ENCODE data around the gene MACF1.

Gene MACF1

DNA sequence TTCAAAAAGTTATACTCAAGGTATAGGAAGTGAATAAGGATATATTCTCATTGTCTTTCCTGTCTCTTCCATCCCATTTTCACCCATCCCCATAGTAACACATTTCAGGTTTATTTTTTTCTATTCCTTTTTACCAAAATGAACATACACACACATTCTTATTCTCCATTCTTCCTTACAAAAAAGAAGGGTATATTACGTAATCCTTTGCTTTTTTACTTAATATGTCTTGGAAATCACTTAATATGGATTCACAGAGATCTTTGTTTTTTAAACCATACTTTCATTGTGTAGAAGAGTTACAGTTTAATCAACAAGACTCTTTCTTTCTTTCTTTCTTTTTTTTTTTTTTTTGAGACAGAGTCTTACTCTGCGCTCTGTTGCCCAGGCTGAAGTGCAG lies 158.8 kb downstream of the MACF1 start:
- no peak for DNase-seq

DNA sequence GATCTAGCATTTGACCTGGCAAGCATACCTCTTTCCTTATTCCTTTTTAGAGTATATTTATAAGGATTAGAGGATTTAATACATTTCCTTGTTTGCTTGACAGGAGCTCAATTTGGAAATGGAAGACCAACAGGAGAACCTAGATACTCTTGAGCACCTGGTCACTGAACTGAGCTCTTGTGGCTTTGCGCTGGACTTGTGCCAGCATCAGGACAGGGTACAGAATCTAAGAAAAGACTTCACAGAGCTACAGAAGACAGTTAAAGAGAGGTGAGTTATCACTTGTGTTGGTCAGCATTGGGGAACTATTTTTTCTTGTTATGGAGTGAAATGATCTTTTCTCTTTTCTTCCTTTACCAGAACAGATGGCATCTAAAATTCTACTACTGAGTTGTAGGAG lies 163.6 kb downstream of the MACF1 start:
- no peak for DNase-seq

DNA sequence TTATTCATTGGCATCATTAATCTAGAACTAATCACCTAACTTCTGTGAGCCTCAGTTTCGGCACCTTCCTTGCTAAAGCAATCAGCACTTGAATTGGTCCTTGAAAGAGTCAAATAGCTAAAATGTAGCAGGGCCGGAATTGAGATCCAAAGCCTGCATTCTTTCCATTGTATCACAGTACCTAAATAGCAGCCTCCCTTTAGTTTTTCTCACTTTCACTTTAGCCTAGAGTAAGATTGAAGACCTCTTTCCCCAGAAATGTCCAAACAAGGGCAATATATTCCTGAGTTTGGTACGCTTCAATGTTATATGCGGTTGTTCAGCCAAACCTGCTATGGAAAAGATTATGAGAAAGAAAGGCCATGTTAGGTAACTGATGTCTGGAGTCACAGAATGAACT lies 165.1 kb downstream of the MACF1 start:
- DNase-seq = no peak

DNA sequence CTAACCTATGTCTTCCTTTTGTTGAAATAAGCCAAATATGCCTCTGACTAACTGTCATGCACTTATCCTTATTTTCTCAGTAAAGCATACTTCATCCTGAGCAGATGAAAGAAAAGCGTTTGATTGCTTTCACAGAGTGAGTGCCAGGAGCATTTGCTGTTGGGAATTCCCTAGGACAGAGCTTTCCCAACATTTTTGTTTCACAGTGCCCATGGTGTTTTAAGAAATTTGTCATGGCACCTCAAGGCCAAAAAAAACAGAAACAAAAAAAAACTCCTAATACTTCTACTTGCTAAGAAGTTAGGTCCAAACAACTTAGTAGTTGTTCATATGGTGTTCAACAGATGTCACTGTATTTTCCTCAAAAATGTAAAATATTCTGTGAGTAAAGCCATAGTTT lies 166.1 kb downstream of the MACF1 start:
- DNase-seq = no peak

DNA sequence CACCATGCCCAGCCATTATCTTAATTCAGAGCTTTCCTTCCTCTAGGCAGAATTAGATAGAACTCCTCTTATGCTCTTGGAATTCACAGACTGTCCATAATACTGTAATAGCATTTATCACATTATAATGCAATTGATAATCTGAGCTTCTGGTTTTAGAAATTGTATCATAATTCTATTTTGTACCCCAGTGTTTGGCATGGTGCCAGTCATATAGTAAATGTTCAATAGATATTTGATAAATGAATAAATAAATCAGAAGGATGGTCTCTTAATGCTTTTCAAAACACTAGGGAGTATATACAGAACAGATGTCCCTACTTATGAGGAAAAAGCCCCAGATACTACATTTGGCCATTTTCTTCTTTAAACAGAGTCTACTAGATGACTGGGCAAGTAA lies 167.6 kb downstream of the MACF1 start:
- no peak for DNase-seq

DNA sequence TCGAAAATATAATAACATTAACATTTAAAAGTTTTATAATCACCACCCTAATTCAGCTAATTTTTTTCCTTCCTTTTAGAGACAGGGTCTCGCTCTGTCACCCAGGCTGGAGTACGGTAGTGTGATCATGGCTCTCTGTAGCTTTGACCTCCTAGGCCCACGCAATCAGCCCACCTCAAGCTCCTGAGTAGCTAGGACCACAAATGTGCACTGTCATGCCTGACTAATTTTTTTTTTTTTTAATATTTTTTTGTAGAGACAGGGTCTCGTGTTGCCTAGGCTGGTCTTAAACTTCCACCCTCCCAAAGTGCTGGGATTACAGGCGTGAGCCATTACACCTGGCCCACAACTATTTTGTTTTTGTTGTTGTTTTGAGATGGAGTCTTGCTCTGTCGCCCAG lies 172.2 kb downstream of the MACF1 start:
- DNase-seq = no peak

DNA sequence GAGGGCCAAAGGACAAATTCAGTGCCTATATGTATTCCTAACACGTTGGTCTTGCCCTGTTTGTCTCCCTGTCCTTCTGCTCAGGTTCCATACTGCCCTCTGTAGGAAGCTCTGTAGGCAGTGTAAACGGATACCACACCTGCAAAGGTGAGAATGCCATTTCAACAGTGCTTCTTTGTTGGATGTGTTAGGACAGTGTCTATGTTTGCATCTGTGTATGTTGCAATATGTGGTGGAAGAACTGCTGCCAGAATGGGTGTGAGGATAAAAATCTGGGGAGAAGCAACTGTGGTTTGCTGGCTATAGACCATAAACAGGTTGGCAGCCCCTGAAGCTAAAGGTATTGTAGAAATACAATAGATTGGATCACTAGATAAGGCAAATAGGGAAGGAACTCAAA lies 173.9 kb downstream of the MACF1 start:
- DNase-seq = no peak

DNA sequence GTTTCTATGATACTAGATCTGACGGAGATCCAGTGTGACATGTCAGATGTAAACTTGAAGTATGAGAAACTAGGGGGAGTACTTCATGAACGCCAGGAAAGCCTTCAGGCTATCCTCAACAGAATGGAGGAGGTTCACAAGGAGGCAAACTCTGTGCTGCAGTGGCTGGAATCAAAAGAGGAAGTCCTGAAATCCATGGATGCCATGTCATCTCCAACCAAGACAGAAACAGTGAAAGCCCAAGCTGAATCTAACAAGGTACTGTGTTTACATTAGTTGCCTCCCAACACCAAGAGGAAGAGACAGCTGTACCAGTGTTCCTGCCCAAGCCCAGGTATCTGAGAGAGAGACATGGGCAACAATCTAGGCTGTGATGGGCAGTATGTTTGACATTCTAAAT lies 174.7 kb downstream of the MACF1 start:
- no peak for DNase-seq

DNA sequence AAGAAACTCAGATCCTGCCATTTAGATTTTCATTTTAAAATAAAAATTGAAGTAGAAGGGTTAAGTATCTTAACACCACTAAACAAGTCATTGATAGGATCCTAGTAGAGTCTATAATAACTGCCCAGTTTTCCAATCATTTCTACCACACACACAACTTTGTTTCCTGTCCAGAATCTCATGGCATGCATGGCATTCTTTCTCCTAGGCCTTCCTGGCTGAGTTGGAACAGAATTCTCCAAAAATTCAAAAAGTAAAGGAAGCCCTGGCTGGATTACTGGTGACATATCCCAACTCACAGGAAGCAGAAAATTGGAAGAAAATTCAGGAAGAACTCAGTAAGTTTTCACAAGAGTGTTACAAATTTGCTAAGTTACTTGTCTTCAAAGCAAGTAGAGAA lies 175.5 kb downstream of the MACF1 start:
- no peak for DNase-seq

DNA sequence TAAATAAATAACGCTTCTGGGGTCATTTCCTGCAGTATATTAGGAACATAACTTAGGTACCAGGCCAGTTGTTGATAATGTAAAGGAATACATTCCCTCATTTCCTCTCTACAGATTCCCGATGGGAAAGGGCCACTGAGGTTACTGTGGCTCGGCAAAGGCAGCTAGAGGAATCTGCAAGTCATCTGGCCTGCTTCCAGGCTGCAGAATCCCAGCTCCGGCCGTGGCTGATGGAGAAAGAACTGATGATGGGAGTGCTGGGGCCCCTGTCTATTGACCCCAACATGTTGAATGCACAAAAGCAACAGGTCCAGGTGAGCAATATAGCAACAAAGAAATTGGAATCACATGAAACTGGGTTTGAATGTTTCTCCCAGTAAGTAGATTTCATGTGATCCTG lies 177.3 kb downstream of the MACF1 start:
- no peak for DNase-seq

DNA sequence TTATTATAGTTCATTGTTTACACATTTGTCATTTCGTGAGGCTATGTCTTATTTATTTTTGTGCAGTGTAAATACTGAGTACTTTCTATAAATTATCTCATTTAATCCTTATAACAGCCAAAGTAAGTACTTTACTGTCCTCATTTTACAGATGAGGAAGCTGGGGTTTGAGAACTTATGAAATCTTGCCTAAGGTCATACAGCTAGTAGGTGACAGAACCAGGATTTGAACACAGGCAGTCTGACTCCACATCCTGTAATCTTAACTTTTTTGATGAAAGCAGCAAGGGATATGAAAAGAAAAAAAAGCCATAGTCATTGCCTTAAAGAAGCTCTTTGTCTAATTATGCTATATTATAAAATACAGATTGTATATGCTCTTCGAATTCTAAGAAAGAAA lies 179.8 kb downstream of the MACF1 start:
- no peak for DNase-seq

DNA sequence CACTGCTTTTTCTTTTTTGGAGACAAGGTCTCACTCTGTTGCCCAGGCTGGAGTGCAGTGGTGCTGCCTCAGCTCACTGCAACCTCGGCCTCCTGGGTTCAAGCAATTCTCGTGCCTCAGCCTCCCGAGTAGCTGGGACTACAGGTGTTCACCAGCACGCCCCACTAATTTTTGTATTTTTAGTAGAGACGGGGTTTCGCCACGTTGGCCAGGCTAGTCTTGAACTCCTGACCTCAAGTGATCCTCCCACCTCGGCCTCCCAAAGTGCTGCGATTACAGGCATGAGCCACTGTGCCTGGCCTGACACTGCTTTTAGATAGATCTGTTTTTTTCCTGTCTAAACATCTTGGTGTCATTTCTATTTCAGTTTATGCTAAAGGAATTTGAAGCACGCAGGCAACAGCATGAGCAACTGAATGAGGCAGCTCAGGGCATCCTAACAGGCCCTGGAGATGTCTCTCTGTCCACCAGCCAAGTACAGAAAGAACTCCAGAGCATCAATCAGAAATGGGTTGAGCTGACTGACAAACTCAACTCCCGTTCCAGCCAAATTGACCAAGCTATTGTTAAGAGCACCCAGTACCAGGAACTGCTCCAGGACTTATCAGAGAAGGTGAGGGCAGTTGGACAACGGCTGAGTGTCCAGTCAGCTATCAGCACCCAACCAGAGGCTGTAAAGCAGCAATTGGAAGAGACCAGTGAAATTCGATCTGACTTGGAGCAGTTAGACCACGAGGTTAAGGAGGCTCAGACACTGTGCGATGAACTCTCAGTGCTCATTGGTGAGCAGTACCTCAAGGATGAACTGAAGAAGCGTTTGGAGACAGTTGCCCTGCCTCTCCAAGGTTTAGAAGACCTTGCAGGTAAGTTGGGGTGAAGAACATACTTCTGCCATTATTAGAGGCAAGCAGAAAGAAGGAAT lies 180.8 kb downstream of the MACF1 start:
- DNase-seq = no peak

DNA sequence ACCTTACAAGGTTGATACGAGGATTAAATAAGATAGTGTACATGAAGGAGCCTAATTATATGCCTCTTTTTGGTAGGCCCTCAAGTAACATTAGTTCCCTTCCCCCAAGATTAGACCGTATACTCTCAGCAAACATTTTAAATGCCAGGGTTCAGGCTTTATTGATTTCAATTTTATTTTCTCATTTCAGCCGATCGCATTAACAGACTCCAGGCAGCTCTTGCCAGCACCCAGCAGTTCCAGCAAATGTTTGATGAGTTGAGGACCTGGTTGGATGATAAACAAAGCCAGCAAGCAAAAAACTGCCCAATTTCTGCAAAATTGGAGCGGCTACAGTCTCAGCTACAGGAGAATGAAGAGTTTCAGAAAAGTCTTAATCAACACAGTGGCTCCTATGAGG lies 182.5 kb downstream of the MACF1 start:
- DNase-seq = no peak

DNA sequence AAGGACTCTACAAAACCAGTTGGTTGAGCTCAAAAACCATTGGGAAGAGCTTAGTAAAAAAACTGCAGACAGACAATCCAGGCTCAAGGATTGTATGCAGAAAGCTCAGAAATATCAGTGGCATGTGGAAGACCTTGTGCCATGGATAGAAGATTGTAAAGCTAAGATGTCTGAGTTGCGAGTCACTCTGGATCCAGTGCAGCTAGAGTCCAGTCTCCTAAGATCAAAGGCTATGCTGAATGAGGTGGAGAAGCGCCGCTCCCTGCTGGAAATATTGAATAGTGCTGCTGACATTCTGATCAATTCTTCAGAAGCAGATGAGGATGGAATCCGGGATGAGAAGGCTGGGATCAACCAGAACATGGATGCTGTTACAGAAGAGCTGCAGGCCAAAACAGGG lies 183.0 kb downstream of the MACF1 start:
- DNase-seq = peak; percentile 63

DNA sequence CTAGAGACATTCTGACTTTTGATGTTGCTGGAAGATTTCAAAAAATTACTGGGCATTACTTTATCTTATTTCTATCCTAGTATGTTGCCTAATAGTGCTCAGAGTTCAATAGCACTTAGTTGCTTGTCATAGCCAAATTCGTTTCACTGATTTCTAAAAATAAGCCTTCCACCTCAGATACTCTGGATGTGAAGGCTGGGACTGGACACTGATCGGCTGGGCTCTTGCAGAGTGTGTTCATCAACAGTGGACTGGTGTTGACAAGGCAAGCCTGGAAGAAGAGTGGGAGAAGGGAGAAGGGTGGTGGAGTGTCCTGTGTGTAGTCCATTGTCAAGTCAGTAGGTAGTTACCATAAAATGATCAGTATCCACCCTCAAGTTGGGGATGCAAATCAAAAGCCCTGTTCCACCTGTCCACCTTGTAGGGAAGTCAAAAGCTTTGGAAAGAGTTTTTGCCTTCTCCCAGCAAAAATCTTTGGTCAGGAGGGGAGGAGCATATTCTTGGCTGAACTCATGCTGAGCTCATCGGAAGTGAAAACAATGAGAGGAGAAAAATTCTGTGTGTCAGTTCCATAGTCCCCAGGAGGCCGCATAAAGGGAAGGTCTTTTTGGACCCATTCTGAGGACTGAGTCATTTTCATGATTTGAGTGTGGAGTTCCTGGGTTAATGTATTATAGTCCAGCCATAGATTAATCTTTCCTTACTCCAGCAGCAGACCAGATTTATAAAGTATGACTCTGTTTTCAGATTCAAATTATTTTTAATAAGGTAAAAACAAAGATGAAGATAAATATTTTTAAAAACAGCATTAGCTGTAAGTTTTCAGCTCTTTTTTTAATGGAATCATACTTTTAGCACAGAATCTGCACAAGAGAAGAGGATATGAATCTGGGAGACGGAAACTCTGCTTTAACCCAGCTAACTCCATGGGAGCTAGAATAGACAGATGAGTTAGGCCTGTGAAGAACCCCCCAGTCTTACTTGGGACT lies 187.5 kb downstream of the MACF1 start:
- peak; percentile 58 for DNase-seq

DNA sequence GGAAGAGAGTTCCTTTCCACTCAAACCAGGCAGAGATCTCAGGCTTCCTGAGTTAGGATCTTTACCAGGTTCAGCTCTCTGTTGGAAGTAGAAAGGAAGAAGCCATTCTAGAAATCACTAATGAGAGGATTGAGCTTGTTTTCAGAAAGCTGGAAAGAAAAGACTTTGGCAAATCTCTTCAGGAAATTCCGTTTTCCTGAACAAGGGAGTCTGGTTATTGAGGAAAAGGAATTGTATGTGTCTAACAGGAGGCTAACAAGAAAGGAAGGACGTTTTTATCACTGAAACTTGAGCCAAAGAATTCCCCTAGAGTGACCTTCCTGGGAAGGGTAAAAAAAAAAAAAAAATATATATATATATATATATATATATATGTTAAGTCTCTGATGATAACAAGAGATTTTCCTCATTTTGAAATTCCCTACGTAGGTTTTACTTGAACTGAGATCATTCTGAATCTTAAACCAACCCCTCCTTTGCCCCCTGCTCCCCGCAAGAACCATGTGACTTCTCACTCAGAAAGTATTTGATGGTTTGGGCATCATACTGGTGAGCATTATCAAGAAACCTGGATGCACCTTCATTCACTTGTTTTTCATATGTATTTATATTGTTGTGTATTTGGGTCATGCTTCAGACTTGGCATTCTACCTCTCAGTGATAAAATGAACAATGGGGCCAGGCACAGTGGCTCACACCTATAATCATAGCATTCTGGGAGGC lies 188.5 kb downstream of the MACF1 start:
- no peak for DNase-seq

DNA sequence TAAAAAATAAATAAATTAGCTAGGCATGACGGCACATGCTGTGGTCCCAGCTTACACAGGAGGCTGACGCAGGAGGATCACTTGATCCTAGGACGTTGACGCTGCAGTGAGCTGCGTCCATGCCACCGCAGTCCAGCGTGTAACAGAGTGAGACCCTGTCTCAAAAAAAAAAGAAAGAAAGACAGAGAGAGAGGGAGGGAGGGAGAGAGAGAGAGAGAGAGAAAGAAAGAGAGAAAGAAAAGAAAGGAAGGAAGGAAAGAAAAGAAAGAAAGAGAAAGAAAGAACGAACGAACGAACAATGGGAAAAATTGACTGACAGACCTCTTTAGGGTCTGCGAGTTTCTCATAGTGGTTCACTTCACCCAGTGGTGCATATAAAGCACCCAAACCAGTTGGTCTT lies 189.2 kb downstream of the MACF1 start:
- DNase-seq = no peak

DNA sequence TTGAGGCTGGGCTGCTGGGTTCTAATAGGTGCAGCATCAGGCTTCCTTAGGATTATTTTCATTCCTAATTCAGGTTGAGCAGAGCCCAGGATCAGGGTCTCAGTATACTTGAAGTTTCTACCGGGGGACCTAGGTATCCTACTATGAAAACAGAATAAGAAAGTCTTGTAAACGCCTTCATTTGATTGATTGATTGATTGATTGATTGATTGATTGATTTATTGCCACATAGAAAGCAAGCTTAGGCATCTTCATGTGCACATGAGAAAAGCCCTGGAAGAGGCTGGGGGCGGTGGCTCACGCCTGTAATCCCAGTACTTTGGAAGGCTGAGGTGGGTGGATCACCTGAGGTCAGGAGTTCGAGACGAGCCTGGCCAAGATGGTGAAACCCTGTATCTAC lies 189.6 kb downstream of the MACF1 start:
- no peak for DNase-seq

DNA sequence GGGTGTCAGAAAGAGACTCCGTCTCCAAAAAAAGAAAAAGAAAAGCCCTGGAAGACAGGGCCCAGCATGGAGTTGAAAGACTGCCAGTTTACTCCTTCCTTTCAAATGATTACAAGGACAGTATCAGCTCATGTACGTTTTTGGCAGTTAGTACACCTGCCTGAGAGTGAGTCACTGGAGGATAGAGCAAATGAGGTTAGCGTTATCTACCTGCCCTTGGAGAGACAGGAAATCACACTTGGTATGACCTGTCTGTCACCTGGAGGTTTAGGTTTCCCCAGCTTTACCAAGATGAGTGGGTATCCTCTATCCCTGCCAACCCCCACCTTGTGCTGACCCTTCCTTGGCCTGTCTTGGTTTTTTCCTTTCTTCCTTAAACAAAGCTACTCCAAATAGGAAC lies 190.1 kb downstream of the MACF1 start:
- DNase-seq = no peak

DNA sequence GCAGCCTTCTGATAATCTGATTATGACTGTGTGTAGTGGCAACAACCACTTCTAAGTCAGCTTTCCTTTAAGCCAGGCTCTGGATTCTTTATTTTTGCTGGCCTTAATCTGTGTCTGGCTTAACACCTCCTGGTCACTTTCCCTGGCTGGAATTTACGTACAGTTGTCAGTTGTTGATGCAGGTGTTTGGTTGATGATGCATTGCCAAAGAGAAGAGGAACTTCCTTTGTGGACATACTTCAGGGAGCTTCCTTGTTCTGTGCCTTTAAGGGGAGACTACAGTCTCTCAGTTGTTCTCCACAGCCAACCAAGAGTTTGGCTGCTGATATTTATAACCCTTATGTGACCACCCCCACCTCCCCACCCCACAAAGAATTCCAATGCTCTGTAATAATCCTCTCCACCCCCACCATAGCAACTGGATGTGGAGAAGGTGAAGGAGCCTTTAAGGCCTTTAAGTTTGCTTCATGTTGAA lies 190.9 kb downstream of the MACF1 start:
- peak; percentile 26 for DNase-seq

DNA sequence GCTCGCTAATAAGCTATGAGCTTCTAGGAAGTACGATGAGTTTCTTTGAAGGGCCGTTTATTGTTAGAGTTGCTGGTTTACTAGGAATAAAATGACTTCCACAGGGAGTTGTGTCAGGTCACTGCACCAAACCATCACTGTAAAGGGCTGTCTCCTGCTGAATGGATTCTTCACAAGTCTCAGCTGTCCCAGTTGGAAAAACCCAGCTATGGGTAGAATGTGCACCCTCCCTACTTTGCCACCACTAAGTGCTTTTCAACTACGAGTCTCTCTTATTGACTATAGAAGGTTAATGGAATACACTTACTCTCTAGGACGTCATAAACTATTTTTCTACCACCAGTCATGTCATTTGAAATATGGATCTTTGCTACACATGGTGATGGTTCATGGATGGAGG lies 192.2 kb downstream of the MACF1 start:
- DNase-seq = no peak

DNA sequence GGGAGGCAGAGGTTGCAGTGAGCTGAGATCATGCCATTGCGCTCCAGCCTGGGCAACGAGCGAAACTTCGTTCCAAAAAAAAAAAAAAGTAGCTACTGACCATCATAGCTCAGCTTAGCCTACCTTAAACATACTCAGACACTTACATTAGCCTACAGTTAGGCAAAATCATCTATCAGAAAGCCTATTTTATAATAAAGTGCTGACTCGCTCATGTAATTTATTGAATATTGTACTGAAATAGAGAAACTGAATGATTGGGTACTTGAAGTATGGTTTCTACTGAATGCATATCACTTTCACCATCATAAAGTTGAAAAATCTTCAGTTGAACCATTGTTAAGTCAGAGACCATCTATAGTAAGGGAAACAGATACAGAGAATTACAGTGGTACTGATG lies 193.0 kb downstream of the MACF1 start:
- DNase-seq = no peak
